Breast epithelium (tissue), 3 donors: ENCODE measurements around the gene RNF130.

Experiments used
- POLR2A ChIP-seq: fragments of 450-650 bp; IDR thresholded peaks from one replicate; pipeline ENCODE4 v1.6.1; 2016; ENCODE audit warnings: antibody characterized with exemption, mild to moderate bottlenecking, moderate library complexity
- POLR2AphosphoS5 ChIP-seq, 3 donors: sonication (generic); formaldehyde crosslinking; IDR thresholded peaks; one replicate each; pipeline ENCODE4 v1.6.1; 2017; ENCODE audit warnings: antibody characterized with exemption in 3 of 3
- TF ChIP-seq, protein P1 (sequence below), 3 donors: fragments of 450-650 bp; IDR thresholded peaks; one replicate each; pipeline ENCODE4 v1.5.1; 2016 to 2017; ENCODE audit warnings: antibody characterized with exemption in 3 of 3, mild to moderate bottlenecking in 3 of 3, moderate library complexity in 3 of 3

DNA sequence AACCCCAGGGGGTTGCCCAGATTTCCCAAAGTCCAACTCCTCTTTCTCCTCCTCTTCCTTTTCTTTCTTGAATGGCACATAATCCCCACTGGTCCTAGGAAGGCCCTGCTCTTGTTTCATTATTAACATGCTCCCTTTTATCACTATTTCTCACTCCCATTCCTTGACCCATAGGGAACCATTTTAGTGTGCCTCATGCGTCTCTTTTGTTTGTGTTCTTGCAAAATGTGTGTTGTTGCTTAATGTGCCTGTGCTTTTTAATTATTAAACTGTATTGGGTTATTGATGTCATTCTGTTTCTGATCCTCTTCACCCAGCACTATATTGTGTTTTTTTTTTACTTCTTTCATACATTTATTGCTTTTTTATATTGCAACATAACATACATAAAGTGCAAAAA lies 4.1 kb upstream of the RNF130 start:
- TF ChIP-seq, protein P1, sequence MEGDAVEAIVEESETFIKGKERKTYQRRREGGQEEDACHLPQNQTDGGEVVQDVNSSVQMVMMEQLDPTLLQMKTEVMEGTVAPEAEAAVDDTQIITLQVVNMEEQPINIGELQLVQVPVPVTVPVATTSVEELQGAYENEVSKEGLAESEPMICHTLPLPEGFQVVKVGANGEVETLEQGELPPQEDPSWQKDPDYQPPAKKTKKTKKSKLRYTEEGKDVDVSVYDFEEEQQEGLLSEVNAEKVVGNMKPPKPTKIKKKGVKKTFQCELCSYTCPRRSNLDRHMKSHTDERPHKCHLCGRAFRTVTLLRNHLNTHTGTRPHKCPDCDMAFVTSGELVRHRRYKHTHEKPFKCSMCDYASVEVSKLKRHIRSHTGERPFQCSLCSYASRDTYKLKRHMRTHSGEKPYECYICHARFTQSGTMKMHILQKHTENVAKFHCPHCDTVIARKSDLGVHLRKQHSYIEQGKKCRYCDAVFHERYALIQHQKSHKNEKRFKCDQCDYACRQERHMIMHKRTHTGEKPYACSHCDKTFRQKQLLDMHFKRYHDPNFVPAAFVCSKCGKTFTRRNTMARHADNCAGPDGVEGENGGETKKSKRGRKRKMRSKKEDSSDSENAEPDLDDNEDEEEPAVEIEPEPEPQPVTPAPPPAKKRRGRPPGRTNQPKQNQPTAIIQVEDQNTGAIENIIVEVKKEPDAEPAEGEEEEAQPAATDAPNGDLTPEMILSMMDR (IDR thresholded peaks at IDR 0.05): no peak
- TF ChIP-seq POLR2AphosphoS5 (IDR thresholded peaks at IDR 0.05): no peak
- no peak for TF ChIP-seq POLR2A
